Measurements from ENCODE around the gene MYOD1.

- TF ChIP-seq SMC3 (IDR thresholded peaks at IDR 0.05; ENCODE audit: low read depth, low read length) (no peak), CTCF (conservative IDR thresholded peaks at IDR 0.05; ENCODE audit: low read depth, low read length) (no peak)
These were observed 1.4 kb upstream of the MYOD1 start for GRCh38 chr11:17718015-17718414.
